GM21390 (cell line): Measurements from ENCODE around the gene CLECL1.

Experiments
- ATAC-seq: cut with Tn5 transposase; IDR thresholded peaks from one replicate; pipeline ENCODE4 v1.9.1; 2021; ENCODE audit not compliant: unreplicated experiment

CLECL1 gene

GRCh38 chr12:9732921-9733461 lies at the start of gene CLECL1:
CLECL1 (minus strand) TSS chr12:9733097.
- peak; percentile 41 for ATAC-seq

- ATAC-seq = no peak
These were observed 48.5 kb upstream of the CLECL1 start for GRCh38 chr12:9781360-9781759.

- no peak for ATAC-seq
These were observed 46.3 kb upstream of the CLECL1 start for GRCh38 chr12:9779209-9779608.

GRCh38 chr12:9776781-9777180 lies 43.9 kb upstream of the CLECL1 start:
- ATAC-seq = no peak

GRCh38 chr12:9773216-9773877 lies 40.5 kb upstream of the CLECL1 start:
- no peak for ATAC-seq

GRCh38 chr12:9763025-9763424 lies 30.1 kb upstream of the CLECL1 start:
- no peak for ATAC-seq

- ATAC-seq = no peak
These were observed 29.5 kb upstream of the CLECL1 start for GRCh38 chr12:9762369-9762768.

- ATAC-seq = no peak
These were observed 28.5 kb upstream of the CLECL1 start for GRCh38 chr12:9761419-9761781.

GRCh38 chr12:9760699-9761418 lies 28.0 kb upstream of the CLECL1 start, which contains the start of gene CD69:
CD69 (minus strand) TSS chr12:9760901; CDS start chr12:9760820, 81 bp downstream.
- peak; percentile 46 for ATAC-seq

- ATAC-seq = no peak
These were observed 27.2 kb upstream of the CLECL1 start for GRCh38 chr12:9760120-9760519.

GRCh38 chr12:9759694-9760093 lies 26.8 kb upstream of the CLECL1 start:
- no peak for ATAC-seq

- ATAC-seq = no peak
These were observed 25.2 kb upstream of the CLECL1 start for GRCh38 chr12:9758119-9758518.

- no peak for ATAC-seq
These were observed 24.6 kb upstream of the CLECL1 start for GRCh38 chr12:9757433-9758025.

- no peak for ATAC-seq
These were observed 23.8 kb upstream of the CLECL1 start for GRCh38 chr12:9756706-9757105.

- no peak for ATAC-seq
These were observed 23.3 kb upstream of the CLECL1 start for GRCh38 chr12:9756170-9756569.

GRCh38 chr12:9755567-9755966 lies 22.7 kb upstream of the CLECL1 start:
- ATAC-seq = no peak

- ATAC-seq = no peak
These were observed 22.1 kb upstream of the CLECL1 start for GRCh38 chr12:9755035-9755434.

GRCh38 chr12:9754099-9754927 lies 21.4 kb upstream of the CLECL1 start:
- no peak for ATAC-seq

GRCh38 chr12:9753498-9753897 lies 20.6 kb upstream of the CLECL1 start:
- ATAC-seq = no peak

GRCh38 chr12:9753073-9753472 lies 20.2 kb upstream of the CLECL1 start:
- ATAC-seq = no peak
